Tibial artery (tissue), 4 donors: ENCODE data around the gene STIP1.
A peak's percentile ranks its signal among the peaks of the same experiment; 100 is the strongest.

Experiments
- DNase-seq, 2 donors: peaks; one replicate each; pipeline ENCODE4 v3.0.0-alpha.2; 2019
- H3K27ac ChIP-seq, 2 donors: fragments of 200-600 bp; sonication (generic) in 1 of 2; 1 replicate in 1 of 2; 2 replicates in 1 of 2; pipeline ENCODE4 v1.5.1; 2018 to 2019; ENCODE audit warnings: mild to moderate bottlenecking in 1 of 2
- H3K27me3 ChIP-seq, 2 donors: fragments of 200-600 bp; sonication (generic) in 1 of 2; one replicate each; pipeline versions ENCODE4 v1.5.1 to v1.6.0; 2016 to 2019
- H3K36me3 ChIP-seq, 3 donors: fragments of 200-600 bp; sonication (generic) in 2 of 3; one replicate each; pipeline ENCODE4 v1.5.1; 2016 to 2019; ENCODE audit warnings: mild to moderate bottlenecking in 2 of 3
- H3K4me1 ChIP-seq, 4 donors: fragments of 200-600 bp; sonication (generic) in 2 of 4; 1 replicate in 3 of 4; 2 replicates in 1 of 4; pipeline ENCODE4 v1.5.1; 2016 to 2019
- H3K4me3 ChIP-seq, 2 donors: fragments of 200-600 bp; sonication (generic) in 1 of 2; 1 replicate in 1 of 2; 2 replicates in 1 of 2; pipeline ENCODE4 v1.5.1; 2018 to 2019; ENCODE audit warnings: mild to moderate bottlenecking in 2 of 2
- H3K9me3 ChIP-seq, 3 donors: fragments of 200-600 bp; sonication (generic) in 1 of 3; one replicate each; pipeline ENCODE4 v1.5.1; 2016 to 2019
- CTCF ChIP-seq, 2 experiments: fragments of 200-600 bp in 1 of 2; fragments of 450-650 bp in 1 of 2; IDR thresholded peaks; one replicate each; pipeline ENCODE4 v1.5.1; 2017 to 2019; ENCODE audit warnings: antibody characterized with exemption in 2 of 2, mild to moderate bottlenecking in 1 of 2, moderate library complexity in 1 of 2
- intact Hi-C: fragments of 100-400 bp; cut with DNase I; formaldehyde crosslinking; loops from one replicate; pipeline ENCODE4 v1.15.0; 2023; ENCODE audit warnings: low total_unique reads

The STIP1 gene

GRCh38 chr11:64246871-64247728 lies 61.1 kb downstream of the STIP1 start, which contains the start of gene PPP1R14B:
Gene PPP1R14B, minus strand, starts transcription at chr11:64246943. Its CDS starts 270 bp downstream, at chr11:64246673.
- H3K4me1 ChIP-seq, result peaks cover 0 to 61% (median 47%) of the 10 kb centered on the region in 4 donors
- H3K9me3 ChIP-seq, result no peaks in the 10 kb centered on the region
- H3K36me3 ChIP-seq, result peaks cover 0 to 15% (median 0%) of the 10 kb centered on the region in 3 donors
- TF ChIP-seq CTCF (IDR thresholded peaks at IDR 0.05), result peak in 1 of 2 experiments; percentile 4
- no peaks in the 10 kb centered on the region for H3K27me3 ChIP-seq
- H3K4me3 ChIP-seq, result peak within 1 kb of the TSS; percentile 62 to 79
- peak within 1 kb of the TSS; percentile 87 to 89 for H3K27ac ChIP-seq
- intact Hi-C loops, result no loop called here
- DNase-seq, result peak; percentile 89 to 95

GRCh38 chr11:64247729-64248531 lies 62.0 kb downstream of the STIP1 start:
- no peak for DNase-seq
- Histone ChIP-seq H3K27me3 (no peaks in the 10 kb centered on the region), H3K9me3 (no peaks in the 10 kb centered on the region), H3K4me1 (peaks cover 0 to 61% (median 48%) of the 10 kb centered on the region in 4 donors), H3K4me3 (peak overlapping the region; percentile 62 to 79), H3K36me3 (peaks cover 0 to 14% (median 0%) of the 10 kb centered on the region in 3 donors), H3K27ac (peak overlapping the region; percentile 87)
- intact Hi-C loops, result no loop called here
- no peak for TF ChIP-seq CTCF (IDR thresholded peaks at IDR 0.05)

- H3K36me3 ChIP-seq, result peaks cover 0 to 7% (median 0%) of the 10 kb centered on the region in 3 donors
- no peak overlapping the region for H3K27ac ChIP-seq
- H3K27me3 ChIP-seq, result no peaks in the 10 kb centered on the region
- no peaks in the 10 kb centered on the region for H3K9me3 ChIP-seq
- no peak overlapping the region for H3K4me3 ChIP-seq
- H3K4me1 ChIP-seq, result peaks cover 0 to 61% (median 51%) of the 10 kb centered on the region in 4 donors
- DNase-seq, result no peak
- no peak for TF ChIP-seq CTCF (IDR thresholded peaks at IDR 0.05)
- intact Hi-C loops, result no loop called here
Measured at GRCh38 chr11:64248578-64248977, 62.6 kb downstream of the STIP1 start.

DNA sequence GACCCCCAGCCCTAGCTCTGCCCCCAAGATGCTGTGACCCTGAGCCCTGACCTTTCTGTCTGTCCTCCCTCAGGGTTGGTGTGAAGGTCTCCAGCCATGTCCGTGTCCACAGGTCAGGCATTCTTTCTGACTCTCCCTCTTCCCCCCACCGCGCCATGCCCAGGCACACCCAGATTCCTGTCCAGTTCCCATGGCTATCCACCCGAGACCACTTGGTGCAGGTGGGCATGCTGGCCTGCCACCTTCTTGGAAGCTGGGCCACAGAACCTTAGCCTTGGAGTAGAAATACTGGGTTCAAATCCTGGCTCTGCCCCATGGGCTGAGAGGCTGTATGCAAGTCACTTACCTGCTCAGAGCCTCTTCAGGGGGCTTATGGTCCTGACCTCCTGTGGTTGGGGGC lies 63.1 kb downstream of the STIP1 start:
- no peaks in the 10 kb centered on the region for H3K27me3 ChIP-seq
- DNase-seq, result no peak
- peaks cover 0 to 3% (median 0%) of the 10 kb centered on the region in 3 donors for H3K36me3 ChIP-seq
- TF ChIP-seq CTCF (IDR thresholded peaks at IDR 0.05), result no peak
- no peak overlapping the region for H3K4me3 ChIP-seq
- no peak overlapping the region for H3K27ac ChIP-seq
- H3K4me1 ChIP-seq, result peaks cover 0 to 63% (median 52%) of the 10 kb centered on the region in 4 donors
- intact Hi-C loops, result no loop called here
- H3K9me3 ChIP-seq, result no peaks in the 10 kb centered on the region

- intact Hi-C loops, result no loop called here
- TF ChIP-seq CTCF (IDR thresholded peaks at IDR 0.05), result no peak
- Histone ChIP-seq H3K4me1 (peaks cover 0 to 57% (median 49%) of the 10 kb centered on the region in 4 donors), H3K9me3 (no peaks in the 10 kb centered on the region), H3K36me3 (peaks cover 0 to 7% (median 5%) of the 10 kb centered on the region in 3 donors), H3K4me3 (no peak overlapping the region), H3K27me3 (no peaks in the 10 kb centered on the region), H3K27ac (no peak overlapping the region)
- no peak for DNase-seq
Measured at GRCh38 chr11:64249563-64250414, 63.8 kb downstream of the STIP1 start.
